GM12801 (cell line): Measurements from ENCODE around the gene CDKAL1.

Source experiments
- TF ChIP-seq, protein P1 (sequence below): IDR thresholded peaks from one replicate; pipeline ENCODE4 v1.5.1; 2011; ENCODE audit warnings: control low read depth; ENCODE audit not compliant: insufficient read length; ENCODE audit errors: extremely low read depth

Gene CDKAL1

DNA sequence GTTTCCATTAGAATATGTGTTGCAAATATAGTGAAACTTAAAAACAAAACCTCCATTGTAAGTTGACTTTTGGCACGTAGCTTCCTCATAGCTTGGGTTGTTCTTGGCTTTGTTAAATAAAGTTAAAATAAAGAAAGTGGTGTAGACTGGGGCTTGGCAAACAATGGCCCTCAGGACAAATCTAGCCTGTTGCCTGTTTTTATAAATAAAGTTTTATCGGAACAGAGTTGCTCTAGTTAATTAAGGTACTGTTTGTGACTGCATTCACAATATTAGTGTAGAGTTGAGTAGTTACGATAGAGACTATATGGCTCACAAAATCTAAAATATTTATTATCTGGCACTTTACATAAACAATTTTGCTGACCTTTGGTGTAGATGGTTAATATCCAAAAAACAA lies 168.8 kb downstream of the CDKAL1 start:
- TF ChIP-seq, protein P1, sequence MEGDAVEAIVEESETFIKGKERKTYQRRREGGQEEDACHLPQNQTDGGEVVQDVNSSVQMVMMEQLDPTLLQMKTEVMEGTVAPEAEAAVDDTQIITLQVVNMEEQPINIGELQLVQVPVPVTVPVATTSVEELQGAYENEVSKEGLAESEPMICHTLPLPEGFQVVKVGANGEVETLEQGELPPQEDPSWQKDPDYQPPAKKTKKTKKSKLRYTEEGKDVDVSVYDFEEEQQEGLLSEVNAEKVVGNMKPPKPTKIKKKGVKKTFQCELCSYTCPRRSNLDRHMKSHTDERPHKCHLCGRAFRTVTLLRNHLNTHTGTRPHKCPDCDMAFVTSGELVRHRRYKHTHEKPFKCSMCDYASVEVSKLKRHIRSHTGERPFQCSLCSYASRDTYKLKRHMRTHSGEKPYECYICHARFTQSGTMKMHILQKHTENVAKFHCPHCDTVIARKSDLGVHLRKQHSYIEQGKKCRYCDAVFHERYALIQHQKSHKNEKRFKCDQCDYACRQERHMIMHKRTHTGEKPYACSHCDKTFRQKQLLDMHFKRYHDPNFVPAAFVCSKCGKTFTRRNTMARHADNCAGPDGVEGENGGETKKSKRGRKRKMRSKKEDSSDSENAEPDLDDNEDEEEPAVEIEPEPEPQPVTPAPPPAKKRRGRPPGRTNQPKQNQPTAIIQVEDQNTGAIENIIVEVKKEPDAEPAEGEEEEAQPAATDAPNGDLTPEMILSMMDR: no peak

DNA sequence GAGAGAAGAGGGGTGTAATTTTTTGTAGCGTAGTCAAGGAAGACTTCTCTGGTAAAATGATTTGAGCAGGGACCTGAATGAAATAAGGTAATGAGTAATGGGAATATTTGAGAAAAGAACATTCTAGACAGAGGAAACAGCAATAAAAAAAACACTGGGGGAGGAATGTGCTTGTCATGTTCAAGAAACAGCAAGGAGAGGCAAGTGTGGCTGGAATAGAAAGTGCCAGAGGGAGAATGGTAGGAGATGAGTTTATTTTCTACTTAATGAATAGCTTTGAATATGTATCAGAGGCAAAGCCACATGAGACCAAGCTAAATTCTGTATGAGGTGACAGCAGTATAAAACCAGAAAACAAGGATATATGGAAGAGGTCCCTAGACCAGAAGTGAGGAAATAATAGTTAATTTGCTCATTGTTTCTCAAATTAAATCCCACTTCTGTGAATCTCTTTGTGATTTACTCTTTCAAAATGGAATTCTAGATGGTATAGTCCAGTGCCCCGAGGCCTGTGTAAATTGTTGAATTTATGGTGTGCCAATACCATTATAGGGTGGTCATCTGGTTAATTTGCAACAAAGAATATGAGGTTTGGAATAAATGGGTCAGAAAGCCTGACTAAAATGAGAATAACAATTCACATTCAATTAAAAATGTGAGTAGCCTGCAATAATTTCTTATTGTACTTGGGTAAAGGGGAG lies 170.2 kb downstream of the CDKAL1 start:
- TF ChIP-seq, protein P1: no peak

DNA sequence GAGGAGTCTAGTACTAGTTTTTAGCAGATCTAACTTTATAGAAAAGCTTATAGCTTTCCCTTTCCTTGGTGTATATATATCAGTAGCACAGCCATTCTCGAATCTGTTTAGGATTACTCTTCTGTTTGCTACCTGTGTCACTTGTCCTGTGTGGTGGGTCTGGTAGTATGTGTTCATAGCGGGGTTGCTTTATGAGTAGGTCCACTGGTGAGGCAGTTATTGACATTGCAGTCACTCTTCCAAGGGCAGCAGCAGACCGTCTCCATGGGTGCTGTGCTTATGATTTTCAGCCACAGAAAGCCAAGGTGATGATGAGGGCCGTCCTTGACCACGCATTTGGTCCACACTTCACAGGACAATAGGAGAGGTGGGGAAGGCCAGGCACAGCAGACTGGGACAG lies 171.5 kb downstream of the CDKAL1 start:
- TF ChIP-seq, protein P1: no peak

DNA sequence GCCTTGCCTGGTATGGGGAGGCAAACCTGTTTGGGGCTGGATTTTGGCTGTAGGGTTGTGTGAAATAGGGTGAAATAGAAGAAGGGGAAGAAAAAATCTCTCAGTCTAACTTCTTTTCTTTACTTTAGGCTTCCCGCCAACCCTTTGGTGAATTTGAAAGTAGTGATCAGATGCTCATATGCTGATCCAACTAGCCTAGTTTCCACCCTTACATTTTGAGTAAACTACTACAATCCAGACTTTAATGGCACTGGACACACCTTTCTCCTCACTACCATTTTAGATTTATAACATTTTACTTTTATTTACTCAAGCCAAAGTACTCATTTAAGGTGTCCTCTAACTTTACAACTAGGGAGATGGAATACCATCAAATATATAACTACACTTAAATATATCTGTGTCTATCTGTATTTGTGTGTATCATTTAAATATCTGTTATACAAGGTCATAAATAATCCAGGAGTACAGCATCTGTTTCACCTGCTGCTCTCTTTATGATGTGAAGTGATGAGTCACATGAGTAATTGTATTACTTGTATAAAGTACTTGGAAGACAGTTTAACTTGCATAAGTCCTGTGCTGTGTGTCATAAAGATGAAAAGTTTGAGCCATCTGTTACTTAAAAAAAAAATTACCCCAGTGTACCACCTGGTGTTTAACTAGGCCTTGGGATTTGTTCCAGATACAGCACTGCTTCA lies 172.1 kb downstream of the CDKAL1 start:
- TF ChIP-seq, protein P1: no peak

DNA sequence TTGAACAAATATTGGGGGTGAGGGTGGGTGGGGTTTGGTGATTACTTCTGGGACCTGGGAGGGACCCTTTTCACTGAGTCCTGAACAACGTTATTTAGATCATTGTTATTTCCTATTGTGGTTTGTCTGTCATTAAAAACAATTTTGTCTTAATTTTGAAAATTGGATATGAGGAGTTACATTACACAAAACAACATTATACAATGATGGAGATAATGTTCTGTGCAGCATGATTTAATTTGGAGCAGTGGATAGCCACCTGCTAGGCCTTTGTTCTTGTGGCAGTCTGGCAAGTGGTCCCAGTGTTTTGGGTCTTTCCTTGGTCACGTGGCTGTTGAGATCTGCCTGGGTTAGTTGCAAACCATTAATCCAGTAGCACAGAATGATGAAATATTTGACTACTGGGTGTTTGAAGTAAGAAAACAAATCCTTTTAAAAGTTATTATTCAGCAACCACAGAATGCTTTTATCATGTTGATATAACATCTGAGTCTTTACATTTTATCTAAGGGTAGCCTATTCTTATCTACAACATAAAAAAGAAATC lies 172.8 kb downstream of the CDKAL1 start:
- TF ChIP-seq, protein P1: no peak

DNA sequence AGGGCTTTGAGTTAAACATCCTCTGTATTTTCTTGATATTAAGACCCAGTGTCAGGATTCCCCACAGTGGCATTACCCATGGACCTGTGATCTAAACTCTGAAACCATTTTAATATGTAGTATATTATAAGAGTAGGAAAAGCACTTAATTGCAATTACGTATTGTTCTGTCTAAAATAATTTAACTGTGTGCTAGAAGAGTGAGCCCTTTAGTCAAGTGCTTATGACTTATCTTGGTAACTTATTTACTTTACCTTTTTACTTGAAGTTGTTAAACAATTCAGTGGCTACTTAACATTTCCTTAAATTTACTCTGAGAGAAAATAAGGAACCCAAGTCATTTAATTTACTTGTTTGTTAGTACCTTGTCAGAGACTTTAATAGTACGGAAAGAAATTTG lies 173.6 kb downstream of the CDKAL1 start:
- TF ChIP-seq, protein P1: no peak

DNA sequence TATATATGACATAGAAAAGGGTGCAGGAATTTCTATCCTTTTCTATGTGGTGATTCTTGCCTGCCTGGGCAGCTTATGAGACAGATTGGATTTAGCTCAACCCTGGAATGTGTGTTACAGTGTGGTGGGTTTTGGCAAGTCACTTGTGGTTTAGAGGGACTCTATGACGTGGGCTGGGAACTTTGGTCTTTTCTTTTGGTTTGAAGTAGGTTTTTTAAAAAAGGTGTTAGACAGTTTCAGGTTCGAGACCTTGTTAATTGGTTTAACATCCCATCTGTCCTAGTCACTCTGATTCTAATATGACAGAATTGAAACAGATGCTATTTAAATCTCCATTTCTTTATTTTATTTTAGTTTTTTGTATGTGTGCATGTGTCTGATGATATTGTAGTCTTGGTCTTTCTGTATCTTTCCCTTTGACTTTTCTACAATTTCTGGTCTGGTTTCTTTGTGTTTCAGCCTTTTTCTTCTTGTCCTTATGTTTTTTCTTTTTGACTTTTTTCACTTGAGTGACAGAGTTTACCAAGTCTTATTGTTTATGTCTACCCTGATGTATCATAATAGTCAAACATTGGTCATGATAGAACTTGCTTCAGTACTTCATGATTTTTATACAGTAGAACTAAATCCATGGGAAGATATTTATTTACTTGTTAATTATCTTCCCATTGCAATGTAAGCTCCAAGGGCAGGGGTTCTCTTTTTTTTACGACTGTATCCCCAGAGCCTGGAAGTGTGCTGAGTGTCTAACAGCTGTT lies 174.3 kb downstream of the CDKAL1 start:
- TF ChIP-seq, protein P1: no peak
